Measurements from ENCODE around the gene RBMXL2.

RBMXL2 gene

GRCh38 chr11:7088921-7089320, at the start of gene RBMXL2:
RBMXL2 (plus strand) TSS chr11:7088998; CDS start chr11:7089121, 123 bp downstream.
- H3K4me1 ChIP-seq (ENCODE audit: insufficient read depth, low read length) = no peaks in the 10 kb centered on the region
- H3K27me3 ChIP-seq (ENCODE audit: insufficient read depth, low read length) = no peaks in the 10 kb centered on the region
- no peak within 1 kb of the TSS for H2AFZ ChIP-seq (ENCODE audit: low read depth, low read length)
- no peaks in the 10 kb centered on the region for H3K36me3 ChIP-seq (ENCODE audit: insufficient read depth, low read length)
- H3K9me3 ChIP-seq (ENCODE audit: low read length) = no peaks in the 10 kb centered on the region
- no peak within 1 kb of the TSS for H3K4me3 ChIP-seq (ENCODE audit: low read length)

GRCh38 chr11:7046474-7047175, 42.2 kb upstream of the RBMXL2 start:
- Histone ChIP-seq H3K27me3 (ENCODE audit: insufficient read depth, low read length) (no peaks in the 10 kb centered on the region), H3K4me3 (ENCODE audit: low read length) (no peak overlapping the region), H3K9me3 (ENCODE audit: low read length) (no peaks in the 10 kb centered on the region), H3K4me1 (ENCODE audit: insufficient read depth, low read length) (no peaks in the 10 kb centered on the region), H3K36me3 (ENCODE audit: insufficient read depth, low read length) (no peaks in the 10 kb centered on the region), H2AFZ (ENCODE audit: low read depth, low read length) (no peak overlapping the region)

DNA sequence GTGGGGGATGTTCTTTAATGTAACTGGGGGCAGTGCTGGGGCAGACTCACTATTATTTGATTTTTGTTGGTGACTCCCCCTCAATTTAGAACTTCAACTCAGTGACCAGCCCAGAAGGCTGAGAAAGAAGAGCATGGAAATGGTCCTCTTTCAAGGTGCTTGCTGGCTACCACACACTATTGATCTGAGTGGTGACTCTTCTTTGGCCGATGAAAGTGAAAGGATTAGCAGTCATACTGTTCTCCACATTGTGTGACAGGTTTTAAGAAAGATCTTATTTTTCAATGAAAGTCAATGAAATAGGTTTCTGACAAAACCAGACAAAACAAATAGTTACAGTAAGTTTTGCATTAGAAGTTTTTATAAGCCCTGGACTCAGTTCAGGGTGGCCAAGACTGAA, 38.6 kb upstream of the RBMXL2 start:
- H3K9me3 ChIP-seq (ENCODE audit: low read length) = no peaks in the 10 kb centered on the region

GRCh38 chr11:7056828-7057513, 31.8 kb upstream of the RBMXL2 start:
- Histone ChIP-seq H2AFZ (ENCODE audit: low read depth, low read length) (no peak overlapping the region), H3K36me3 (ENCODE audit: insufficient read depth, low read length) (no peaks in the 10 kb centered on the region), H3K4me1 (ENCODE audit: insufficient read depth, low read length) (peaks cover 7% of the 10 kb centered on the region), H3K9me3 (ENCODE audit: low read length) (no peaks in the 10 kb centered on the region), H3K27me3 (ENCODE audit: insufficient read depth, low read length) (no peaks in the 10 kb centered on the region), H3K4me3 (ENCODE audit: low read length) (no peak overlapping the region)

More for the DNA sequence above, 38.6 kb upstream of the RBMXL2 start:
- Histone ChIP-seq H3K4me3 (ENCODE audit: low read length) (no peak overlapping the region), H3K36me3 (ENCODE audit: insufficient read depth, low read length) (no peaks in the 10 kb centered on the region), H2AFZ (ENCODE audit: low read depth, low read length) (no peak overlapping the region), H3K4me1 (ENCODE audit: insufficient read depth, low read length) (no peaks in the 10 kb centered on the region), H3K27me3 (ENCODE audit: insufficient read depth, low read length) (no peaks in the 10 kb centered on the region)

GRCh38 chr11:7057641-7058040, 31.2 kb upstream of the RBMXL2 start:
- no peaks in the 10 kb centered on the region for H3K36me3 ChIP-seq (ENCODE audit: insufficient read depth, low read length)
- no peaks in the 10 kb centered on the region for H3K27me3 ChIP-seq (ENCODE audit: insufficient read depth, low read length)
- H3K4me1 ChIP-seq (ENCODE audit: insufficient read depth, low read length) = peaks cover 7% of the 10 kb centered on the region
- no peak overlapping the region for H2AFZ ChIP-seq (ENCODE audit: low read depth, low read length)
- no peaks in the 10 kb centered on the region for H3K9me3 ChIP-seq (ENCODE audit: low read length)
- no peak overlapping the region for H3K4me3 ChIP-seq (ENCODE audit: low read length)

GRCh38 chr11:7060868-7061267, 27.9 kb upstream of the RBMXL2 start:
- H3K9me3 ChIP-seq (ENCODE audit: low read length) = no peaks in the 10 kb centered on the region
- H3K4me1 ChIP-seq (ENCODE audit: insufficient read depth, low read length) = peaks cover 13% of the 10 kb centered on the region
- H2AFZ ChIP-seq (ENCODE audit: low read depth, low read length) = no peak overlapping the region
- no peaks in the 10 kb centered on the region for H3K27me3 ChIP-seq (ENCODE audit: insufficient read depth, low read length)
- no peaks in the 10 kb centered on the region for H3K36me3 ChIP-seq (ENCODE audit: insufficient read depth, low read length)
- no peak overlapping the region for H3K4me3 ChIP-seq (ENCODE audit: low read length)

- no peaks in the 10 kb centered on the region for H3K27me3 ChIP-seq (ENCODE audit: insufficient read depth, low read length)
- no peaks in the 10 kb centered on the region for H3K36me3 ChIP-seq (ENCODE audit: insufficient read depth, low read length)
- no peak overlapping the region for H3K4me3 ChIP-seq (ENCODE audit: low read length)
- H2AFZ ChIP-seq (ENCODE audit: low read depth, low read length) = no peak overlapping the region
- peaks cover 13% of the 10 kb centered on the region for H3K4me1 ChIP-seq (ENCODE audit: insufficient read depth, low read length)
- H3K9me3 ChIP-seq (ENCODE audit: low read length) = no peaks in the 10 kb centered on the region
These were observed 26.3 kb upstream of the RBMXL2 start for GRCh38 chr11:7062534-7062933.

DNA sequence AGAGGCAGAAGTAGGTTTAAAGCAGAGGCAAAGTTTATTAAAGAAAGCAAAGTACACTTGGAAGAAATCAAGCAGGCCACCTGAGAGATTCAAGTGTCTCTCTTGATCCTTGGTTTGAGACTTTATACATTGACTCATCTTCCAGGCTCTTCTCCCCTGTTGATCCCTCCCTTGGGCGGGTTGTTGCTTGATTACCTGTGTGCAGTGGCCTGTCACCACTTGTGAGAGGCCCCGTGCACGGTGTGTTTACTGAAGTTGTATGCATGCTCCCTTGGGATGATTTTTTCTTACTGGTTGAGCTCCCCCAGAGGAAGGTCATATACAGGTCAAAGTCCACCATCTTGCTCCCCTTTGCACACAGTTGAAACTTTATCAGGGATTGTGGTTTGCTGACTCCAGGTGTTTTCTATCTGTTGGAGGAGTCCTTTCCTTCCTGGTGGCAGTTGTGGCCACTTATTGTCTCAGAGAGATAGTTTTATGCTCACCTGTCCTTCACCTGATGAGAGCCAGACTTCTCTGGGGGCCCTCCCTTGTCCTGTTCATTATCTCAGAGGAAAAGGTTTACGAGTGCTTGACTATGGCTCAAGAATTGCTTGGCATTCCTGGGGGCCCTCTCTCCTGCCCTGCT, 16.3 kb upstream of the RBMXL2 start:
- Histone ChIP-seq H3K4me3 (ENCODE audit: low read length) (no peak overlapping the region), H3K36me3 (ENCODE audit: insufficient read depth, low read length) (no peaks in the 10 kb centered on the region), H3K27me3 (ENCODE audit: insufficient read depth, low read length) (no peaks in the 10 kb centered on the region), H3K4me1 (ENCODE audit: insufficient read depth, low read length) (peaks cover 15% of the 10 kb centered on the region), H3K9me3 (ENCODE audit: low read length) (no peaks in the 10 kb centered on the region), H2AFZ (ENCODE audit: low read depth, low read length) (no peak overlapping the region)

- no peaks in the 10 kb centered on the region for H3K27me3 ChIP-seq (ENCODE audit: insufficient read depth, low read length)
- H3K4me3 ChIP-seq (ENCODE audit: low read length) = no peak overlapping the region
- no peaks in the 10 kb centered on the region for H3K36me3 ChIP-seq (ENCODE audit: insufficient read depth, low read length)
- H3K4me1 ChIP-seq (ENCODE audit: insufficient read depth, low read length) = peaks cover 15% of the 10 kb centered on the region
- no peak overlapping the region for H2AFZ ChIP-seq (ENCODE audit: low read depth, low read length)
- H3K9me3 ChIP-seq (ENCODE audit: low read length) = peaks cover 2% of the 10 kb centered on the region
These were observed 11.7 kb upstream of the RBMXL2 start for GRCh38 chr11:7077101-7077500.

GRCh38 chr11:7079545-7080135, 9.2 kb upstream of the RBMXL2 start:
- Histone ChIP-seq H3K36me3 (ENCODE audit: insufficient read depth, low read length) (no peaks in the 10 kb centered on the region), H3K9me3 (ENCODE audit: low read length) (peaks cover 2% of the 10 kb centered on the region), H3K27me3 (ENCODE audit: insufficient read depth, low read length) (no peaks in the 10 kb centered on the region), H2AFZ (ENCODE audit: low read depth, low read length) (no peak overlapping the region), H3K4me3 (ENCODE audit: low read length) (no peak overlapping the region), H3K4me1 (ENCODE audit: insufficient read depth, low read length) (no peaks in the 10 kb centered on the region)

GRCh38 chr11:7080900-7081299, 7.9 kb upstream of the RBMXL2 start:
- H3K9me3 ChIP-seq (ENCODE audit: low read length) = peaks cover 2% of the 10 kb centered on the region
- no peaks in the 10 kb centered on the region for H3K36me3 ChIP-seq (ENCODE audit: insufficient read depth, low read length)
- H2AFZ ChIP-seq (ENCODE audit: low read depth, low read length) = no peak overlapping the region
- H3K27me3 ChIP-seq (ENCODE audit: insufficient read depth, low read length) = no peaks in the 10 kb centered on the region
- H3K4me3 ChIP-seq (ENCODE audit: low read length) = no peak overlapping the region
- H3K4me1 ChIP-seq (ENCODE audit: insufficient read depth, low read length) = no peaks in the 10 kb centered on the region

DNA sequence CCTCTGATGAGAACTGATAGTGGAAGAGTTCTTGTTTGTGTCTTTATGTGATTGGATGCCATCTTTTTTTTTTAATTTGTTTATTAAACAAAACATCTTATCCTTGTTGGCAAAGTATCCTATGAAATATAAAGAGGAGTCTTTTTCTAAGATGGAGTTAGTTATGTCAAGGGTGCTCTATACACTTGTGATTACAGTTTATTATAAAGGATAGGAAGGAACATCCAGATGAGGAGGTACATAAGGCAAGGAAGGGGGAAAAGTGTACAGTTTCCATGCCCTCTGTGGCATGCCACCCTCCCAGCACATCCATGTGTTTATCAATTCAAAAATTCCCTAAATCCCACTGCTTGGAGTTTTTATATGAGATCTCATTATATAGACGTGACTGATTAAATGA, 7.4 kb upstream of the RBMXL2 start:
- no peaks in the 10 kb centered on the region for H3K36me3 ChIP-seq (ENCODE audit: insufficient read depth, low read length)
- peaks cover 2% of the 10 kb centered on the region for H3K9me3 ChIP-seq (ENCODE audit: low read length)
- no peaks in the 10 kb centered on the region for H3K4me1 ChIP-seq (ENCODE audit: insufficient read depth, low read length)
- no peaks in the 10 kb centered on the region for H3K27me3 ChIP-seq (ENCODE audit: insufficient read depth, low read length)
- H2AFZ ChIP-seq (ENCODE audit: low read depth, low read length) = no peak overlapping the region
- H3K4me3 ChIP-seq (ENCODE audit: low read length) = no peak overlapping the region
